Stimulated activated CD8-positive, alpha-beta memory T cell treated with anti-CD3 and anti-CD28 coated beads, Interleukin-4, amount 100 ng/mL, for 24 hours (primary cell): ENCODE results near the gene TNFRSF13B.

Source experiments
- DNase-seq: peaks from one replicate; pipeline ENCODE4 v3.0.0-alpha.2; 2020; ENCODE audit warnings: low read depth

The TNFRSF13B gene

GRCh38 chr17:16937431-16937830, 34.5 kb downstream of the TNFRSF13B start:
- DNase-seq = no peak

- no peak for DNase-seq
These were observed 35.2 kb downstream of the TNFRSF13B start for GRCh38 chr17:16936536-16937310.

- no peak for DNase-seq
These were observed 36.1 kb downstream of the TNFRSF13B start for GRCh38 chr17:16935786-16936185.

DNA sequence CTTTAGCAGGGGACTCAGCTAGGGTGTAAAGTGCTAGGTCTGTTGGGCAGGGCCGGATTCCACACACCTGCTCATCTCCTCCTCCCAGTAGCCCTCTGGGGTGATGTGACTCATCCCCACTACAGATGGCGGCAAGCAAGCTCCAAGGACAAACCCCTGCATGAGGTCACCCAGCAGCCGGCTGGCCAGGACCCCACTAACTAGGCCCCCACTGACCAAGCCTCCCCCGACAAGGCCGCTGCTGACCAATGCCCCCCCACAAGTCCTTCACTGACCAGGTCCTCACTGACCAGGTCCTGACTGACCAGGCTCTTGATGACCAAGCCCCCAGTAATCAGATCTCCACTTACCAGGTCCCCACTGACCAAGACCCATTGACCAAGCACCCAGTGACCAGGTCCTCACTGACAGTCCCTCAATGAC, 36.7 kb downstream of the TNFRSF13B start:
- DNase-seq = no peak

DNA sequence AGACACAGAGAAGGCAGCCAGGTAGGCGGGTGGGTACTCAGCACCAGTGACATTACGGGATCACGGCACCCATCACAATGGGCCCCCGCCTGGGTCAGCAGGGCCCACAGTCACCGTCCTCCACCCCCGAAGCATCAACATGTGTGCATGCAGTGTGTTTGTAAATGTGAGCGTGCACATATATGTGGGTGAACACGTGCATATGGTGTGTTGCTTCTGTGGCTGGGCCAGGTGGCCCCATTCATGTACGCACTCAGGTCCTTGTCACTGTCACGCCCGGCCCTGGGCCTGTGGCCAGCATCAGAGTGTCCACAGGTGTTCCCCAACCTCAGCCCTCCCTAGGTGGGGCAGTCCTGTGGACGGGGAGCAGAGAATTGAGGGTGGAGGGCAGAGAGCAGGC, 37.1 kb downstream of the TNFRSF13B start:
- no peak for DNase-seq

DNA sequence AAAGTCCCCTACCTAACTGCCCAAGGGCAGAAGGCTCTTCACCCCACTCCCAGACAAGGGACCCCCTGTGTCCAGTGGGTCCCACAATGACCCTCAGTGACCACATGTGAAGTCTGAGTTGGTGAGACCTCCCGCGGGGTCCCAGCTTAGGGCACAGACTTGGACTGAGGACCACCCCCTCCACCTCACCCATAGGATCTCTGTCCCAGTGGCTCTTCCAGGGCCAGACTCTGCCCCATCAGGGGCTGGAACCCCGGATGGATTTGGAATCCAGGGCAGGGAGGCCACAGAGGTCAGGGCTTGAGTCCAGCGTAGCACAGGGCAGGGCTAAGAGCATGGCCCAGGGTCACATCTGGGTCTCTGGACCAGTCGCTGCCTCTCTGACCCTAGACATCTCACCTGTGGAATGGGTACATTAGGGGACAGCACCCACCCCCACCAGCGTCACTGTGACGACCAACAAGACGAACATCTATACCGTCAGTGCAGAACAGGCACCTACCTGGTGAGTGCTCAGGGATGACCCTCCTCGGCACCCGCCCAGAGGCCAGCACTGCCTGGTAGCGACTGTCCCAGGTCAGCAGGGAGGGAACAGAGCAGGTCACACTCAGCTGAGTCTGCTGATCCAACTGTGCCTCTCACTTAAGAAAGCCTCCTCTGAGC, 37.7 kb downstream of the TNFRSF13B start:
- no peak for DNase-seq

GRCh38 chr17:16933317-16934132, 38.4 kb downstream of the TNFRSF13B start:
- DNase-seq = no peak

- DNase-seq = no peak
These were observed 39.3 kb downstream of the TNFRSF13B start for GRCh38 chr17:16932611-16933010.

DNA sequence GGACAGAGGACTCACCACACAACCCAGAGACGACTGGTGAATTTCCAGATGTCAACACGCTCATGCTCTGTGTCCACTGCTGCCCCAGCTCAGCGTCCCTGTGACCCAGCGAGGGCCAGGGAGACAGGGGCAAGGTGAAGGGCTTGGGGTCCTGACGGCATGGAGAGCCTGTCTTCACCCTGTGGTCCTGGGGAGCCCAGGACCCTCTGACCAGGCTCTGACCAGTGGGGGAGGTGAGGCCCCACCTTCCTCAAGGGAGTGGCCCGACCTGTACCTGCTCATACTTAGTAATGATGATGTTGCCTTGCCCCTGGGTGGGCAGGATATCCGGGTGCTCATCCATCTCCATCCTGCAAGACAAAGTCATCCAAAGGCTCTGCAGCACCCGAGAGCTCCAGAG, 39.8 kb downstream of the TNFRSF13B start:
- DNase-seq = no peak

DNA sequence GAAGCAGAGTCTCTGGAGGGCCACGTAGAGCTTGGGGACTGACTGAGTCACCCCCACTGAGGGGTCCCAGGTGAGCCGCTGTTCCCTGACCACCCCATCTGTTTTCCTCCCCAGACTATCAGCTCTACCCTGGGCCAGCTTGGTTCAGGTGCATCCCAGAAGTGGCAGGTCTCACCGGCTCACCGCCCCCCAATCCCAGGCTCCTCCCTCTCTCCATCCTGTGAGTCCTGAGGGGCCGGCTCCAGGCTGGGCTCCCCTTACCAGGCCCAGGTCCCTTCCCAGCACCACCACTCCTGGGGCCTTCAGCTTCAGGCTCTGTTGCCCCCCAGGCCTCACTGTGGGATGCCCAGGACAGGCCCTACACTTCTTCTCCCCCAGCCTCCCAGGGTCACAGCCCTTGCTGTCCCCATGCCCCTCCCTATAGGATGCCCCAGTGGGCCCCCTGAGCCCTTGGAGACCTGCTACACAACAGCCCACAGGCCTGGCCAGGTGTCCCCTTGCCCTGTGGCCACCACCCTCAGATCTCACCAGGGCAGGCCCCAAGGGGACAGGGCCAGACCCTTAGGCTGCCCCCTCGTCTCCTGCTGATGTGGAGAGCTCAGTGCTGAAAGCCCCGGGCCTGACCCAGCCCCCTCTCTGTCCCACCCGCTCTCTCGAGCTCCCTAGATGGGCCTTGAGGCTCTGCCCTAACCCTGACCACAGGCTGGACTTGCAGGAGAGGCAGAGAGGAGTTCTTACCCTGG, 40.4 kb downstream of the TNFRSF13B start:
- DNase-seq = no peak

GRCh38 chr17:16930571-16931317, 41.2 kb downstream of the TNFRSF13B start:
- no peak for DNase-seq

DNA sequence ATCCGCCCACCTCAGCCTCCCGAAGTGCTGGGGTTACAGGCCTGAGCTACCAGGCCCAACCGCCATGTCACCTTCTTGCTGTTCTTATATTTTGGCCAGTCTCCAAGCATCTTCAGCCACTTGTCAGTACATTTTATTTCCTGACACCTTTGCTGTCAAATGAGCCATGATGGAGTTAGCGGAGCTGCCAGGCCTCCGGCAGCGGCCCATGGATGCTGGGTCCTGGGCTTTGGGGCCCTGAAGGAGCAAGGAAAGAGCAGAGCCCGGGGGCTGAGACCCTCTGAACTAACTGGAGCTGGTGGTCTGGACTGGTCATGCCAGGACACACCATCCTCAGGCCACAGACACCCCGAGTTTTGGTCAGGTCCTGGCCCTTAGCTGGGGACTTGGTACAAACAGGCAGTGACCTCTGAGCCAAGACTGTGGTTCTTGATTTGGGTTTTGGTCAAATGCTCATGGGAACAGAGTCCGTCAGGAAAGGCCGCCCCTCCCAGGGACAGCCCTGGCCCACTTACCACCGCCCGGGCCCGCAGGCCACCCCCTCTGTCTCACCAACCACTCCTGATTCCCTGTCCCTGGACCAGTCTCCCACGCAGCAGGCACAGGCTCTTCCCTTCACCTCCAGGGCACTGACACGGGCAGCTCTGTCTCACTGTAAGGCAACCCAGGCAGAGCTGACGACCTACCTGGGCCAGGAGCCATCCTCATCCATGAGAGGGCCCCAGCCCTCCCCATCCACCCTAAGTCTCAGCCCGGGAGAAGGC, 42.0 kb downstream of the TNFRSF13B start:
- DNase-seq = no peak

GRCh38 chr17:16929035-16929680, 42.8 kb downstream of the TNFRSF13B start:
- no peak for DNase-seq

DNA sequence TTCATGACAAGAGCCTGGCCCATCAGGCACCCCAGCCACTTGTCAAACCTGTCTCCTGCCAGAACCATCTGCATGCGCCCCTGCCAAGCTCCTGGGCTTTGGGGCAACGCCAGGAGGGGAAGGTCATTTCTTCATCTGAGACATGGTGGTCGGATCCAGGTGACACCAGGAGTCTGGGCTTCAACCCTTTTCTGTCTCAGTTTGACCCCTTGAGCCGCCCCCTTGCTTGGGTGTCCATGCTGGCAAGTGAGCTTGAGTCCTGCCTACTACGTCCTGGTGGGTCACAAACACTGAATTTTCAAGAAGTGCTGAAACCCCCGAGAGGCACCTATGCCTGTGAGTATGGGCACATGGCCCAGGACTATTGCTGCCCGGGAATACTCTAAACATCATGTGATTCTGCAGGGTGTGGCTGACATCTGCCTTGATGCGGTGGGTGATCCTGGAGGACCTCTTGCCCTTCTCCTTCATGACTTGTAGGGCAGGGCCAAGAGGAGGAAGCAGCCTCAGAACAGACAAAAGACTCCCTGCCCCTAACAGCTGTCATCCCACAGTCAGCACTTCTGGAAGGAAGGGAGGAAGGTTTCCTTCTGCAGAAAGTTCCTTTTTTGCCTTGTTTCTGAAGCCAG, 43.4 kb downstream of the TNFRSF13B start:
- DNase-seq = no peak

DNA sequence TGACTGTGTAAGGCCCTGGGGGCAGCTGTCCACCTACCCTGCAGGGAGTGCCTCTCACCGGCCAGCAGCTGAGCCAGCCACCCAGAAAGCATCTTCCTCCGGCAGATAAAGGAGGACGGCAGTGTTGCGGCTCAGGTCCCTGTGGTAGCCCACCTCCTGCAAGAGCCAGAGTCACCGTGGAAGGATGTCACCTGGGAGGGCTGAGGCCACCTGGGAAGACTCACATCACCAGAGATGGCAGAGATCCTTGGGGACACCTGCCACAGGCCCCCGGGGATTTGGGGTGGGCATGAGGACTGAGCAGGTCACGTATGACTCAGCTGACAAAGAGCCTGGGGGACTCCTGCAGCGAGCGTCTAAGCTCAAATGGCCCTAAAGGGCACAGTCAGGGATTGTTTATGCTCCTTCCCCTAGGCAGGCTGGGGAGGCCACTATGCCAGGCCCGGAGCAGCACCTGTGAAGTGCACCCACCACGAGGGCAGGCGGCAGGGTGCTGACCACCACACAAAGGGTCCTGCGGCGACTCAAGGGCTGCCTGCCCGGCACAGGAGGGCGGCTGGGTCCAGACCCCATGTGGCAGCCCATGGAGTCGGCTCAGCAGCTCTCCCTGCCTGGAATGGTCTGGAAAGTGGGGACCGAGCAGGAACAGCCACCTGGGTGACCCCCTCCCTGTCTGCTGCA, 44.1 kb downstream of the TNFRSF13B start:
- DNase-seq = no peak

DNA sequence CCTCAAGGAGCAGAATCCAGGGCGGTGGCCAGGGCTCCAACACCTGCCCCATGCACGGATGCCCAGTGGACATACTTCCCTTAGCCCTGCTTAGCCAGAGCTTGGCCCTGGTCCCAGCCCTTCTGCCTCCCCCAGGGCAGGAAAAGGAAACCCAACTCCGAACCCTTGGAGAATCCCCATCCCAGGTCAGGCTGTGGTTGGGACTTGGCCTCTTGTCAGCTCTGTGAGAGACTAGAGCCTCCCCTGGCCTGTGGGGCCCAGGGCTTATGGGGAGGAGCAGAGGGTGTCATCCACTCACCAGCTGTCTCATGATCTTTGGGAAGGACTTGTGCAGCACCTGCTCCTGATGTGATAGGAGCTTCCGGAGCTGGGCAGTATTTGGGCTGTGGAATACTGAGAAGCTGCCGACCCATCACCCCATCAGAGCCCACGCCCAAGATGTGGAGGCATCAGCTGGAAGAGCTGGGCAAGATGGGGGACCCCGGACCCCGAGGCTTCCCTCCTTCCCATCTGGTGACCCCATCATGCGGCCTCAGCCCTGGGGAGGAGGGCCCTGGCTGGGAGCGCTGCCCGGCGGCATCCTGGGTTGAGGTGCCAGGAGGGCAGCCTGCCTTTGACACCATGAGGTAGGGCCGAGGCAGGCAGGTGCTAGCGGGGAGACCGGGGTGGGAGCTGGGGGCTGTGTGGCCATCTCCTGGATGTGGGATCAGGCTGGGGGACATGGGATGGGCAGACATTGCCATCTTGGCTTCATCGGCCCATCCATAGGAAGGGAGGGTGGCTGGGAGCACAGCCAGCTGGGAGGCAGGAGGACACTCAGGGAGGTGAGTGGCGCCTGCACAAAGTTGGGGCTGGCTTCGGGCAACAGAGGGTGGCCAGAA, 45.1 kb downstream of the TNFRSF13B start:
- no peak for DNase-seq

GRCh38 chr17:16926061-16926511, 45.8 kb downstream of the TNFRSF13B start:
- no peak for DNase-seq
